Stimulated activated naive CD4-positive, alpha-beta T cell (primary cell): Measurements from ENCODE around the gene DSE.

Source experiments
- DNase-seq, 6 experiments: peaks; one replicate each; lab custom pipeline; 2025; lab: John Stamatoyannopoulos, UW

Gene DSE

GRCh38 chr6:116446399-116446798, 75.7 kb downstream of the DSE start:
- no peak for DNase-seq

GRCh38 chr6:116447052-116447451, 76.3 kb downstream of the DSE start:
- no peak for DNase-seq

GRCh38 chr6:116447496-116448011, 76.8 kb downstream of the DSE start:
- DNase-seq, result no peak

GRCh38 chr6:116449565-116449964, 78.8 kb downstream of the DSE start:
- DNase-seq, result no peak

GRCh38 chr6:116450185-116450710, 79.5 kb downstream of the DSE start:
- no peak for DNase-seq

GRCh38 chr6:116450769-116451740, 80.3 kb downstream of the DSE start:
- no peak for DNase-seq

- DNase-seq, result no peak
Observed at GRCh38 chr6:116451916-116452315, 81.2 kb downstream of the DSE start.

- no peak for DNase-seq
Observed at GRCh38 chr6:116452531-116452930, 81.8 kb downstream of the DSE start.

- DNase-seq, result no peak
Observed at GRCh38 chr6:116456106-116456505, 85.4 kb downstream of the DSE start.

- no peak for DNase-seq
Observed at GRCh38 chr6:116456927-116457326, 86.2 kb downstream of the DSE start.

- DNase-seq, result no peak
Observed at GRCh38 chr6:116458264-116458663, 87.5 kb downstream of the DSE start.

GRCh38 chr6:116459927-116460326, 89.2 kb downstream of the DSE start:
- no peak for DNase-seq

- DNase-seq, result no peak
Observed at GRCh38 chr6:116461331-116461931, 90.7 kb downstream of the DSE start, which contains the start of gene CALHM6. Gene CALHM6, plus strand, starts transcription at chr6:116461375. Its CDS starts 555 bp downstream, at chr6:116461930.

- DNase-seq, result peak; percentile 6 to 62 (median 18)
Observed at GRCh38 chr6:116461932-116462885, 91.5 kb downstream of the DSE start.

- no peak for DNase-seq
Observed at GRCh38 chr6:116463301-116463700, 92.6 kb downstream of the DSE start.

- peak in 1 of 6 experiments; percentile 1 for DNase-seq
Observed at GRCh38 chr6:116465246-116465645, 94.5 kb downstream of the DSE start.

- DNase-seq, result no peak
Observed at GRCh38 chr6:116467096-116467495, 96.3 kb downstream of the DSE start.

- peak in 1 of 6 experiments; percentile 2 for DNase-seq
Observed at GRCh38 chr6:116467514-116467913, 96.8 kb downstream of the DSE start.

- no peak for DNase-seq
Observed at GRCh38 chr6:116468293-116468692, 97.5 kb downstream of the DSE start.

GRCh38 chr6:116471531-116471930, 100.8 kb downstream of the DSE start:
- no peak for DNase-seq

GRCh38 chr6:116472706-116473105, 102.0 kb downstream of the DSE start:
- no peak for DNase-seq
